Cardiac muscle cell (in vitro differentiated cells and primary cell): ENCODE measurements around the gene ITPKB. TPM values are rescaled to one million over a fixed set of nuclear protein-coding genes. Genes with fewer than 3 reads are reported as not detected.

ENCODE experiments used
- DNase-seq, 2 donors: peaks; one replicate each; pipeline versions ENCODE4 v3.0.0 to v3.0.0-alpha.2; 2010 to 2017; ENCODE audit warnings: low read depth in 1 of 2, low spot score in 1 of 2
- H3K27ac ChIP-seq: fragments of 200-600 bp; sonication (generic); 2 replicates; pipeline ENCODE4 v1.5.1; 2016
- H3K27me3 ChIP-seq: fragments of 200-600 bp; sonication (generic); 2 replicates; pipeline ENCODE4 v1.6.0; 2016; ENCODE audit warnings: control low read depth
- H3K36me3 ChIP-seq: fragments of 200-600 bp; sonication (generic); 2 replicates; pipeline ENCODE4 v1.5.1; 2016; ENCODE audit warnings: control low read depth
- H3K4me1 ChIP-seq: fragments of 200-600 bp; sonication (generic); 2 replicates; pipeline ENCODE4 v1.8.1; 2017; ENCODE audit warnings: low read depth, mild to moderate bottlenecking, mixed run types
- H3K4me3 ChIP-seq: fragments of 200-600 bp; sonication (generic); 2 replicates; pipeline ENCODE4 v1.5.1; 2016; ENCODE audit warnings: mild to moderate bottlenecking
- H3K9me3 ChIP-seq: fragments of 200-600 bp; sonication (generic); 2 replicates; pipeline ENCODE4 v1.5.1; 2017; ENCODE audit warnings: low read depth, mild to moderate bottlenecking, control low read depth
- CTCF ChIP-seq: IDR thresholded peaks from 2 replicates; pipeline ENCODE4 v1.5.1; 2012; ENCODE audit warnings: low read depth, mild to moderate bottlenecking, low read length
- polyA plus RNA-seq: library from polyadenylated mRNA; unstranded; fragments of >200 nt; fragmentation: Nextera tagmentation; extraction: Ambion mirVana; gene quantifications from 2 replicates; pipeline ENCODE4 v1.2.1, GENCODE V29; 2016
- total RNA-seq: library from RNA; depleted of rRNA; stranded (reverse); fragments of >200 nt; gene quantifications from 2 replicates; pipeline ENCODE4 v1.2.3, GENCODE V29; 2016

Gene ITPKB
- total RNA-seq (4.5 and 12.0 TPM in 2 replicates), polyA plus RNA-seq (3.8 and 7.2 TPM in 2 replicates)

DNA sequence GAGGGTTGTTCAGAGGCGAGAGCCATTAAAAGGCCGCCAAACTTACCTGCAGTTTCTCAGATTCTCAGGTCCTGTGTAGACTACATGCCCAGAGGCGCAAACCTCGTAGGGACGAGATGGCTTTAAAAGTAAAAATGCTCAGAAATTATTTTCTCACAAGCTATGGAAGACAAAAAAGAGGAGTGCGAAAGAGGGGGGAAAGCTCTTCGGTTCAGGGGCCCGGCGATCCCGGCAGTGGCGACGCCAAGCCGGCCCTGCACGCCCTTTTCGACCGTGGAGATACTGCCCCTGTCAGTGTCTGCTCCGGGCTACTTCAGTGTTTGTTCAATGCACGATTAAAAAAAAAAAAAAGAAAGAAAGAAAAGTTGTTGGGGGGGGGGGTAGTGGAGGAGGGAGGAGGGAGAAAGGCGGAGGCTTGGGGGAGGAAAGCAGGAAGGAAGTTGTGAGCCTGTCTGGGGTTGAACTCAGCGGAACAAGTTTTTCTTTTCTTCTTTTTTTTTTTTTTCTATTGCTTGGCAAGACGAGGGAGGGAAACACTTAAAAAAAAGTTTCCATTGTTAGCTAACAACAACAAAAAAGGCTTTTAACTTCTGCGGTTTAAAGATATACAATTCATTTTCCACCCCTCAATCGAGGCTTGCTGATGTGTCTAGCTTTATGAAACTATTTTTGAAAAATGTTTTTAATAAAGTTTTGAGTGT lies at the start of gene ITPKB:
TSS of gene ITPKB (minus strand) at position 288 of the 701 bp plus-strand sequence. CDS start 1,824 bp downstream, outside the sequence.
- TF ChIP-seq CTCF = no peak
- Histone ChIP-seq H3K4me1 (peaks cover 5% of the 10 kb centered on the region), H3K27ac (no peak within 1 kb of the TSS), H3K27me3 (peaks cover 70% of the 10 kb centered on the region), H3K9me3 (no peaks in the 10 kb centered on the region), H3K4me3 (peak within 1 kb of the TSS; percentile 52), H3K36me3 (no peaks in the 10 kb centered on the region)
- peak; percentile 21 to 91 for DNase-seq

- H3K4me1 ChIP-seq = peaks cover 3% of the 10 kb centered on the region
- no peak for TF ChIP-seq CTCF
- no peaks in the 10 kb centered on the region for H3K36me3 ChIP-seq
- H3K9me3 ChIP-seq = no peaks in the 10 kb centered on the region
- no peaks in the 10 kb centered on the region for H3K27me3 ChIP-seq
- no peak overlapping the region for H3K27ac ChIP-seq
- no peak for DNase-seq
- no peak overlapping the region for H3K4me3 ChIP-seq
These were observed 48.6 kb upstream of the ITPKB start for GRCh38 chr1:226787638-226788037.

GRCh38 chr1:226787071-226787470 lies 48.0 kb upstream of the ITPKB start:
- Histone ChIP-seq H3K4me3 (no peak overlapping the region), H3K27me3 (no peaks in the 10 kb centered on the region), H3K9me3 (no peaks in the 10 kb centered on the region), H3K4me1 (peaks cover 3% of the 10 kb centered on the region), H3K36me3 (no peaks in the 10 kb centered on the region), H3K27ac (no peak overlapping the region)
- no peak for DNase-seq
- no peak for TF ChIP-seq CTCF

DNA sequence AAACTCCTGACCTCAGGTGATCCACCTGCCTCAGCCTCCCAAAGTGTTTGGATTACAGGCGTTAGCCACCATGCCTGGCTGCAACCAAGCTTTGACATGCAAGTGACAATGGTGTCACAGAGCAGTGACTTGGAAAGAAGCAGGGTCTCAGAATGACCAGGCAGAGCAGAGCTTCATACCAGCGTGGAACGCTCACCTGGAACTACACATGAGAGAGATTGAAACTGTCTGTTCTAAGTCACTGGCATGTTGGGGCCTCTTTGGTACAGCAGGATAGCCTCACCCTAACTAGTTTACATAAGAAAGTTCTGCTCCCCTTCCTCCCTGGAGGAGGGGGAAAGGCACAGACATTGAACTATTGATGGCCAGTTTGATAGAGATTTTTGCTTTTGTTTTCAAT lies 47.5 kb upstream of the ITPKB start:
- Histone ChIP-seq H3K27ac (no peak overlapping the region), H3K4me1 (peaks cover 3% of the 10 kb centered on the region), H3K4me3 (no peak overlapping the region), H3K9me3 (no peaks in the 10 kb centered on the region), H3K27me3 (no peaks in the 10 kb centered on the region), H3K36me3 (no peaks in the 10 kb centered on the region)
- no peak for DNase-seq
- TF ChIP-seq CTCF = no peak

GRCh38 chr1:226785805-226786204 lies 46.7 kb upstream of the ITPKB start:
- Histone ChIP-seq H3K9me3 (no peaks in the 10 kb centered on the region), H3K27me3 (no peaks in the 10 kb centered on the region), H3K27ac (no peak overlapping the region), H3K4me3 (no peak overlapping the region), H3K4me1 (peaks cover 3% of the 10 kb centered on the region), H3K36me3 (no peaks in the 10 kb centered on the region)
- no peak for TF ChIP-seq CTCF
- no peak for DNase-seq
